Astrocyte (in vitro differentiated cells and primary cell): ENCODE results near the gene TEKT4. TPM values are rescaled to one million over a fixed set of nuclear protein-coding genes. Genes with fewer than 3 reads are reported as not detected.
A peak's percentile ranks its signal among the peaks of the same experiment; 100 is the strongest.
"Not testable (repeated sequence)": the region's sequence is repeated elsewhere in the genome, so short reads cannot be mapped to it uniquely, and the experiment has no call there.

ENCODE experiments used
- DNase-seq: peaks from one replicate; pipeline ENCODE4 v3.0.0-alpha.2; 2010; ENCODE audit warnings: low read depth
- FAIRE-seq: peaks from 2 replicates; lab custom pipeline; 2011; peaks lifted over from hg19 to GRCh38; lab: Jason Lieb, UNC
- H2AFZ ChIP-seq: 2 replicates; pipeline ENCODE4 v1.6.0; 2012; ENCODE audit warnings: low read depth, low read length, inconsistent platforms
- H3K27ac ChIP-seq: 2 replicates; pipeline ENCODE4 v1.5.1; 2011; ENCODE audit warnings: low read depth, low read length, inconsistent platforms
- H3K27me3 ChIP-seq: 2 replicates; pipeline ENCODE4 v1.6.0; 2011; ENCODE audit warnings: low read length, inconsistent platforms; ENCODE audit not compliant: insufficient read depth
- H3K36me3 ChIP-seq: 2 replicates; pipeline ENCODE4 v1.5.1; 2011; ENCODE audit warnings: low read length, inconsistent platforms; ENCODE audit not compliant: insufficient read depth
- H3K4me1 ChIP-seq: 2 replicates; pipeline ENCODE4 v1.5.1; 2011; ENCODE audit warnings: low read length, inconsistent platforms; ENCODE audit not compliant: insufficient read depth
- H3K4me2 ChIP-seq: 2 replicates; pipeline ENCODE4 v1.6.0; 2012; ENCODE audit warnings: low read length, inconsistent platforms
- H3K4me3 ChIP-seq: 2 replicates; pipeline ENCODE4 v1.5.1; 2011; ENCODE audit warnings: low read depth, mild to moderate bottlenecking, low read length, inconsistent platforms; ENCODE audit not compliant: insufficient read depth
- H3K79me2 ChIP-seq: 2 replicates; pipeline ENCODE4 v1.6.0; 2012; ENCODE audit warnings: mild to moderate bottlenecking, low read length, inconsistent platforms; ENCODE audit not compliant: insufficient read depth
- H3K9ac ChIP-seq: 2 replicates; pipeline ENCODE4 v1.6.0; 2012; ENCODE audit warnings: mild to moderate bottlenecking, low read length, inconsistent platforms
- H3K9me3 ChIP-seq: 2 replicates; pipeline ENCODE4 v1.5.1; 2012; ENCODE audit warnings: low read depth, mild to moderate bottlenecking, low read length, inconsistent platforms; ENCODE audit not compliant: insufficient read depth
- H4K20me1 ChIP-seq: 2 replicates; pipeline ENCODE4 v1.6.0; 2012; ENCODE audit warnings: low read length, inconsistent platforms; ENCODE audit not compliant: insufficient read depth
- H3K27ac Mint-ChIP-seq: one replicate; pipeline ENCODE4 v1.8.0; 2021; ENCODE audit warnings: mild to moderate bottlenecking, mixed read lengths; ENCODE audit not compliant: unreplicated experiment
- H3K27me3 Mint-ChIP-seq: one replicate; pipeline ENCODE4 v1.8.0; 2021; ENCODE audit warnings: low read depth, mixed read lengths; ENCODE audit not compliant: unreplicated experiment
- H3K36me3 Mint-ChIP-seq: one replicate; pipeline ENCODE4 v1.8.0; 2021; ENCODE audit warnings: low read depth, mixed read lengths; ENCODE audit not compliant: unreplicated experiment
- H3K4me1 Mint-ChIP-seq: one replicate; pipeline ENCODE4 v1.8.0; 2021; ENCODE audit warnings: low read depth, mixed read lengths; ENCODE audit not compliant: unreplicated experiment
- H3K4me3 Mint-ChIP-seq: one replicate; pipeline ENCODE4 v1.8.0; 2021; ENCODE audit warnings: mild to moderate bottlenecking, moderate library complexity, mixed read lengths; ENCODE audit not compliant: unreplicated experiment
- H3K9me3 Mint-ChIP-seq: one replicate; pipeline ENCODE4 v1.8.0; 2021; ENCODE audit warnings: mild to moderate bottlenecking, mixed read lengths; ENCODE audit not compliant: unreplicated experiment
- EZH2 ChIP-seq: IDR thresholded peaks from 2 replicates; pipeline ENCODE4 v1.6.1; 2012; ENCODE audit warnings: mild to moderate bottlenecking, low read length, inconsistent platforms; ENCODE audit not compliant: insufficient read depth
- total RNA-seq: library from RNA; stranded (reverse); gene quantifications from 2 replicates; pipeline ENCODE4 v1.2.1, GENCODE V29; 2021
- TF ChIP-seq, protein P1 (sequence below): IDR thresholded peaks from 2 replicates; pipeline ENCODE4 v1.5.1; 2011; ENCODE audit warnings: low read depth, mild to moderate bottlenecking, inconsistent platforms, low read length, moderate library complexity; ENCODE audit not compliant: insufficient read depth

The TEKT4 gene
- total RNA-seq, 1 donor from 2014 or later = not detected

DNA sequence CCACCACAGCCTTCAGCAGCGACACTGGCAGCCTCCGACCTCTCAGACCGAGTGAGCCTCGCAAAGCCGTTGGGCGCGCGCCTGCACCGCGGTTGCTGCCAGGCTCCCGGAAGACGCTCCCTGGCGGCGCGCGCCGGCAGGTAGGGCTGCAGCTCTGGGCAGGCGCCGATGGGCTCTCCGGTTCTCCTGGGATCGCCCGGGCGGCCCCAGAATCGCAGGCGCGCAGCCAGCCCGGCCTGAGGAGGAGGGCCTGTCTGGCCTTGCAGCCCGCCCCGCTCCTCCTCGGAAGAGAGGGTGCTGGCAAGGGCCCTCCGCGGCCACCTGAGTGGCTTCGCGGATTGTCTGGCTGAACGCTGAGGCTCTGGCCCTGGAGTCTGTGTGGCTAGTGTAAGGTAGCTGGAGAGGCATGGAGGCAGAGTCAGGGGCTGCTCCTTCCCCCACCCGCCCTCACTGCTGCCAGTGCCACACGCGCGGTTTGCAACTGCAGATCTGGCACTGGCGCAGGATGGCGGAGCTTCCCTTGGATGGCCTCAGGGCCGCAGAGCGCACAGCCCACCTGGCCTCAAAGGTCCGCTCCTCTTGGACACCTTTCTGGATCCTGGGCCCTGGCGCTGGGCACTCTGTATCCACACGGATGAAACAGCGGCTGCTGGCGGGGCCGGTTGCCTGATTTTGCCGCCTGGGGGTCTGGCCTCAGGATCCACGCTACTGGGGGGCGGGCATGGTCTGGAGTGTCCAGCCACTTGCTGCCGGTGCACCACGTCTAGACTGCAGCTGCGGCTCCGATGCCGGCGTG lies 13.7 kb upstream of the TEKT4 start:
- H3K27me3 ChIP-seq, H3K4me1 ChIP-seq, H3K4me3 ChIP-seq, DNase-seq, H4K20me1 ChIP-seq, H3K9me3 Mint-ChIP-seq, H3K36me3 ChIP-seq, H3K4me1 Mint-ChIP-seq, H3K27ac ChIP-seq, H3K9ac ChIP-seq, H3K36me3 Mint-ChIP-seq, H3K4me2 ChIP-seq, FAIRE-seq, H3K9me3 ChIP-seq, H3K79me2 ChIP-seq: not testable (repeated sequence)
- Mint-ChIP-seq H3K27ac (peak overlapping the region; percentile 72), H3K4me3 (peak overlapping the region; percentile 79), H3K27me3 (peaks cover 42% of the 10 kb centered on the region)
- peak; percentile 46 for TF ChIP-seq EZH2
- H2AFZ ChIP-seq = peak overlapping the region; percentile 34

GRCh38 chr2:94858163-94858888 lies 12.9 kb upstream of the TEKT4 start:
- not testable (repeated sequence) for H3K4me1 Mint-ChIP-seq, FAIRE-seq, H3K79me2 ChIP-seq, H3K4me3 Mint-ChIP-seq, H3K4me3 ChIP-seq, H4K20me1 ChIP-seq, H3K27ac Mint-ChIP-seq, H3K27ac ChIP-seq, H2AFZ ChIP-seq, H3K36me3 Mint-ChIP-seq, DNase-seq, H3K9me3 Mint-ChIP-seq, H3K9me3 ChIP-seq, H3K9ac ChIP-seq, H3K4me1 ChIP-seq, H3K36me3 ChIP-seq, H3K4me2 ChIP-seq
- peaks cover 11% of the 10 kb centered on the region for H3K27me3 ChIP-seq
- peaks cover 47% of the 10 kb centered on the region for H3K27me3 Mint-ChIP-seq

DNA sequence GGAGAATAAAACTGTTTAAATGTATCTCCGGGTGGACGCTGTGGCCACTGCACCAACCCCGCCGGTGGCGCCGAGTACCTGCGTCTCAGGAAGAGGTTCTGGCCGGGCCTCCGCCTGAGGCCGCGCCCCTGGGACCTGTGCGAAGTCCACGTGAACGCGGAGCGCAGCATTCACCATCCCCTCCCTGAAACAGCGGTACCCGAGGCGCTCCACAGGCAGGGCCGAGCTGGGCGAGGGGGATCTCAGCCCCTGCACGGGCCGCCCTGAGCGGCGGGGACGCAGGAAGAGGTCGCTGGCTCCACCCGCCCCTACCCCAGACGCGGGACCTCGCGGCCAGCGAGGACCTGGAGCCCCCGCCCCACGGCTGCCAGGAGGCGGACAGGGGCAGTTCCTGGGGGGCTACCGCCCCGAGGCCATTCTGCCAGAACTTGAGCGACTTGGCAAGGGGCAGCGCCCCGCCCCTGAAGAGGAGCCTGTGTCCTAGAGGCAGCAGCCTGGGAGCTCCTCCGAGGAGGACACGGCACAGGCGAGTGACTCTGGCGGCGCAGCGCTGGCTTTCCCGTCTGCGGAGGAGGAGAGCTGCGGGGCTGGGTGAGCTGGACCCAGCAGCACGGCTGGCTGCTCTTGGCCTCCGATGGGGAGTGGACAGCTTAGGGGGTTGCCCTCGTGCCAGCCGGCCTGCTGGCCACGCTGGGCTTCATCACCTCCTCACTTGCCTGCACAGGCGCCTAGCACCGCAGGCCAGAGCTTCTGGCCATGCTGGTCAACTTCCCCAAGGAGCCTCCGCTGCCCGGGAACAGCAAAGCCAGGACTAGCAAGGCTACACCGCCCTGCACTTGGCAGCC lies 9.7 kb upstream of the TEKT4 start:
- no peaks in the 10 kb centered on the region for H3K36me3 Mint-ChIP-seq
- H3K4me2 ChIP-seq = peak overlapping the region; percentile 33
- no peak overlapping the region for H3K27ac ChIP-seq
- no peak overlapping the region for H2AFZ ChIP-seq
- no peak for DNase-seq
- H3K27me3 ChIP-seq = peaks cover 19% of the 10 kb centered on the region
- H3K4me1 ChIP-seq = no peaks in the 10 kb centered on the region
- H3K9me3 ChIP-seq = no peaks in the 10 kb centered on the region
- no peak overlapping the region for H3K27ac Mint-ChIP-seq
- H3K4me3 Mint-ChIP-seq = no peak overlapping the region
- H4K20me1 ChIP-seq = no peaks in the 10 kb centered on the region
- H3K9ac ChIP-seq = no peak overlapping the region
- H3K4me1 Mint-ChIP-seq = no peaks in the 10 kb centered on the region
- no peak for FAIRE-seq
- TF ChIP-seq, protein P1, sequence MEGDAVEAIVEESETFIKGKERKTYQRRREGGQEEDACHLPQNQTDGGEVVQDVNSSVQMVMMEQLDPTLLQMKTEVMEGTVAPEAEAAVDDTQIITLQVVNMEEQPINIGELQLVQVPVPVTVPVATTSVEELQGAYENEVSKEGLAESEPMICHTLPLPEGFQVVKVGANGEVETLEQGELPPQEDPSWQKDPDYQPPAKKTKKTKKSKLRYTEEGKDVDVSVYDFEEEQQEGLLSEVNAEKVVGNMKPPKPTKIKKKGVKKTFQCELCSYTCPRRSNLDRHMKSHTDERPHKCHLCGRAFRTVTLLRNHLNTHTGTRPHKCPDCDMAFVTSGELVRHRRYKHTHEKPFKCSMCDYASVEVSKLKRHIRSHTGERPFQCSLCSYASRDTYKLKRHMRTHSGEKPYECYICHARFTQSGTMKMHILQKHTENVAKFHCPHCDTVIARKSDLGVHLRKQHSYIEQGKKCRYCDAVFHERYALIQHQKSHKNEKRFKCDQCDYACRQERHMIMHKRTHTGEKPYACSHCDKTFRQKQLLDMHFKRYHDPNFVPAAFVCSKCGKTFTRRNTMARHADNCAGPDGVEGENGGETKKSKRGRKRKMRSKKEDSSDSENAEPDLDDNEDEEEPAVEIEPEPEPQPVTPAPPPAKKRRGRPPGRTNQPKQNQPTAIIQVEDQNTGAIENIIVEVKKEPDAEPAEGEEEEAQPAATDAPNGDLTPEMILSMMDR = no peak
- peak; percentile 71 for TF ChIP-seq EZH2
- H3K4me3 ChIP-seq = no peak overlapping the region
- no peaks in the 10 kb centered on the region for H3K9me3 Mint-ChIP-seq
- H3K36me3 ChIP-seq = no peaks in the 10 kb centered on the region
- peaks cover 70% of the 10 kb centered on the region for H3K27me3 Mint-ChIP-seq
- no peaks in the 10 kb centered on the region for H3K79me2 ChIP-seq

- H3K27me3 ChIP-seq = peaks cover 19% of the 10 kb centered on the region
- not testable (repeated sequence) for H3K4me3 Mint-ChIP-seq
These were observed 8.3 kb upstream of the TEKT4 start for GRCh38 chr2:94862903-94863302.

More at GRCh38 chr2:94862903-94863302, 8.3 kb upstream of the TEKT4 start:
- not testable (repeated sequence) for H3K9ac ChIP-seq, H3K79me2 ChIP-seq, H3K36me3 ChIP-seq, H3K4me2 ChIP-seq, DNase-seq, H3K4me3 ChIP-seq, H3K4me1 Mint-ChIP-seq, FAIRE-seq, H3K9me3 ChIP-seq, H3K36me3 Mint-ChIP-seq, H3K27ac Mint-ChIP-seq, H3K4me1 ChIP-seq, H3K27ac ChIP-seq, H4K20me1 ChIP-seq, H3K9me3 Mint-ChIP-seq, H2AFZ ChIP-seq
- H3K27me3 Mint-ChIP-seq = peaks cover 79% of the 10 kb centered on the region
